Peyer's patch (tissue), 4 donors: ENCODE results near the gene MARS1. TPM values are rescaled to one million over a fixed set of nuclear protein-coding genes. Genes with fewer than 3 reads are reported as not detected.

Experiments
- DNase-seq, 3 donors: peaks; one replicate each; pipeline ENCODE4 v3.0.0-alpha.2; 2017 to 2019
- H3K27ac ChIP-seq, 4 donors: fragments of 200-600 bp; sonication (generic); one replicate each; pipeline ENCODE4 v1.5.1; 2016 to 2019
- H3K27me3 ChIP-seq, 2 donors: fragments of 200-600 bp; sonication (generic); one replicate each; pipeline ENCODE4 v1.5.1; 2019
- H3K36me3 ChIP-seq, 3 donors: fragments of 200-600 bp; sonication (generic); one replicate each; pipeline ENCODE4 v1.5.1; 2016 to 2019
- H3K4me1 ChIP-seq, 4 donors: fragments of 200-600 bp; sonication (generic); one replicate each; pipeline ENCODE4 v1.5.1; 2016 to 2019
- H3K4me3 ChIP-seq, 4 donors: fragments of 200-600 bp; sonication (generic); 1 replicate in 3 of 4; 2 replicates in 1 of 4; pipeline ENCODE4 v1.5.1; 2016 to 2019; ENCODE audit warnings: mild to moderate bottlenecking in 1 of 4
- H3K9me3 ChIP-seq, 4 donors: fragments of 200-600 bp; sonication (generic); one replicate each; pipeline ENCODE4 v1.5.1; 2016 to 2019; ENCODE audit warnings: mild to moderate bottlenecking in 1 of 4
- POLR2A ChIP-seq, 2 donors: fragments of 450-650 bp; IDR thresholded peaks; one replicate each; pipeline ENCODE4 v1.5.1; 2017; ENCODE audit warnings: antibody characterized with exemption in 2 of 2, mild to moderate bottlenecking in 2 of 2, moderate library complexity in 2 of 2
- total RNA-seq, 4 donors: library from RNA; depleted of rRNA; stranded (reverse); fragments of >200 nt; gene quantifications; one replicate each; pipeline ENCODE4 v1.1.0, GENCODE V29; 2016
- TF ChIP-seq, protein P1 (sequence below), 6 experiments: fragments of 450-650 bp in 4 of 6; fragments of 200-600 bp in 2 of 6; sonication (generic) in 1 of 6; IDR thresholded peaks; one replicate each; pipeline ENCODE4 v1.5.1; 2017 to 2019; ENCODE audit warnings: antibody characterized with exemption in 6 of 6, mild to moderate bottlenecking in 3 of 6, moderate library complexity in 1 of 6

The MARS1 gene
- total RNA-seq, 4 donors from 2014 or later, result 40.6 to 97.4 (median 63.5) TPM

DNA sequence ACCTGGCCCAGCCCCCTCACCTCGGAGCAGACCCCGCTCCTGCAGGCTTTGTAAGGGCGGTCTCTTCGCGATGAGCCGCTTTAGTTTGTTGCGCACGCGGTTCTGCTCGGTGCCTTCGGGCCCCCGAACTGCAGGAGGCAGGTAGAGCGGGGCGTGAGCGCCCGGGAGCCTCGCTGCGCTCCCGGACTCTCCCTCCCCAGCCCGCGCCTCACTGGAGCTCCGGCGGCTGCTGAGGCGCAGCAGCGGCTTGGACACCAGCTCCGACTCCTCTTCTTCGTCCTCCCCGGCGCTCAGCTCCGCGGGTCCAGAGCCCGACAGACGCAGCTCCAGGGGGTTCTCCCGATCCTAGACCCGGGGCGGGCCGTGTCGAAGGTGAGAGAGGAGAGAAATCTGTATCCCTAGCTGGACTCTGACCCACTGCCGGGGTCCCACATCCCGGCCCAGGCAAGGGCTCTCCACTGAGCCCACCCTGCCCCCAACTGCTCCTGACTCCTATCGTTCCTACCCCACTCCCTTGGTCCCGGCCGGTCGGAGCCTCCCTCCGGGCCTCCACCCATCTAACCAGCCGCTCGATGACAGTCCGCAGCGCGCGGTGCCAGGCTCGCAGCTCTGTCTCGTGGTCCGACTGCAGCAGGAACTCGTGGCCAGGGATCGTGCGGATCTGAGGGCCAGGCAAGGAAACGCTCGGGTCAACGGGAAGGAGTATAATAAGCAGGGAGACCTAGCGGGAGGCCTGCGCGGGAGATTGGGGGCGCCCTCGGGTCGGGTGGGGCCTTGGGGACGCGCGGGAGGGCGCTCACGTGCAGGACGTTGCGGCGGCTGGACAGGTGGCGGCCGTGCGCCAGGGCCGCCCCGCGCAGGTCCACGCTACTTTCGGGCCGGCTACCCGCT lies 12.4 kb upstream of the MARS1 start:
- Histone ChIP-seq H3K36me3 (peaks cover 0 to 9% (median 0%) of the 10 kb centered on the region in 3 donors), H3K27me3 (peaks cover 0 to 11% of the 10 kb centered on the region in 2 donors), H3K4me3 (peak overlapping the region; percentile 43 to 56 (median 46)), H3K27ac (peak overlapping the region in 3 of 4 donors; percentile 82 to 95 (median 87)), H3K4me1 (peaks cover 8 to 33% (median 27%) of the 10 kb centered on the region in 4 donors), H3K9me3 (no peaks in the 10 kb centered on the region)
- peak in 1 of 3 donors; percentile 59 for DNase-seq
- TF ChIP-seq, protein P1, sequence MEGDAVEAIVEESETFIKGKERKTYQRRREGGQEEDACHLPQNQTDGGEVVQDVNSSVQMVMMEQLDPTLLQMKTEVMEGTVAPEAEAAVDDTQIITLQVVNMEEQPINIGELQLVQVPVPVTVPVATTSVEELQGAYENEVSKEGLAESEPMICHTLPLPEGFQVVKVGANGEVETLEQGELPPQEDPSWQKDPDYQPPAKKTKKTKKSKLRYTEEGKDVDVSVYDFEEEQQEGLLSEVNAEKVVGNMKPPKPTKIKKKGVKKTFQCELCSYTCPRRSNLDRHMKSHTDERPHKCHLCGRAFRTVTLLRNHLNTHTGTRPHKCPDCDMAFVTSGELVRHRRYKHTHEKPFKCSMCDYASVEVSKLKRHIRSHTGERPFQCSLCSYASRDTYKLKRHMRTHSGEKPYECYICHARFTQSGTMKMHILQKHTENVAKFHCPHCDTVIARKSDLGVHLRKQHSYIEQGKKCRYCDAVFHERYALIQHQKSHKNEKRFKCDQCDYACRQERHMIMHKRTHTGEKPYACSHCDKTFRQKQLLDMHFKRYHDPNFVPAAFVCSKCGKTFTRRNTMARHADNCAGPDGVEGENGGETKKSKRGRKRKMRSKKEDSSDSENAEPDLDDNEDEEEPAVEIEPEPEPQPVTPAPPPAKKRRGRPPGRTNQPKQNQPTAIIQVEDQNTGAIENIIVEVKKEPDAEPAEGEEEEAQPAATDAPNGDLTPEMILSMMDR (IDR thresholded peaks at IDR 0.05), result no peak
- no peak for TF ChIP-seq POLR2A (IDR thresholded peaks at IDR 0.05)

DNA sequence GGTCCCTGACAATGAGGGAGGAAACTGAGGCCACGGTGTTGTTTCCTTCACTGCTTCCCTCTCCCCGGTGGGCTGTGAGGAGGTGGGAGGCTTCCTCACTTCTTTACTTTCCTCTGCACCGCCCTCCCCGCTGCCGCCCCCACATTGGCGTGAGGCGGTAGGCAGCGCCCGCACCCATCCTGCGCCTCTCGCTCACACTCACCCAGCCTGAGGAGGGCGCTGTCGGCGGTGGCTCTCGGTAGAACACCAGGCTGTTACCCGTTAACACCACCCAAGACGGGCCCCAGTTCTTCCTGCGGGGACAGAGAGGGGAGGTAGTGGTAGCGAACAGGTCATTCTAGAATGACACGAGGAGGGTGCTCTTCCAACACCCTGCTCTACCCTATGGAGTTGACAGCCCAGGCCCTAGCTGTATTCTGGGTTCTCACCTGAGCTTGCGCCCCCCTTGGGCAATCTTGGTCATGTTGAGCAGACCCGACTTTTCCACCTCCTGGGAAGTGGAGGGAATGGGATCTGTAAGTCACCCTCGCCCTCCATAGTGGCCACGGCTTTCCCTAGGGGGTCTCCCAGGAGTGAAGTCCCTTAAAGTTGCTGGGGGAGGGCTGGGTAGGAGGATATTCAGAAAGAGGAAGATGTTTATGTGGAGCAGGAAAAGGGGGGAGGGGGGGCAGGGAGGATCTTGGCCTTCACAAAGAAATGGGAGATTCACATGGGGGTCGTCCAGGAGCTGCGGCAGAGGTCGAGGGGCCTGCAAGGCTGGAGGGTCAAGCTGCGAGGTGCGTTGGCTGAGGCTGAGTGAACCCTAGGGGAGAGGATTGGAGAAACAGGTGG lies 11.5 kb upstream of the MARS1 start:
- Histone ChIP-seq H3K4me1 (peaks cover 8 to 36% (median 25%) of the 10 kb centered on the region in 4 donors), H3K9me3 (no peaks in the 10 kb centered on the region), H3K36me3 (peaks cover 0 to 9% (median 0%) of the 10 kb centered on the region in 3 donors), H3K4me3 (peak overlapping the region; percentile 43 to 56 (median 46)), H3K27me3 (peaks cover 0 to 11% of the 10 kb centered on the region in 2 donors), H3K27ac (peak overlapping the region; percentile 78 to 95 (median 84))
- TF ChIP-seq, protein P1 (IDR thresholded peaks at IDR 0.05), result peak in 5 of 6 experiments; percentile 20 to 47 (median 28)
- TF ChIP-seq POLR2A (IDR thresholded peaks at IDR 0.05), result no peak
- peak; percentile 52 to 72 (median 69) for DNase-seq

DNA sequence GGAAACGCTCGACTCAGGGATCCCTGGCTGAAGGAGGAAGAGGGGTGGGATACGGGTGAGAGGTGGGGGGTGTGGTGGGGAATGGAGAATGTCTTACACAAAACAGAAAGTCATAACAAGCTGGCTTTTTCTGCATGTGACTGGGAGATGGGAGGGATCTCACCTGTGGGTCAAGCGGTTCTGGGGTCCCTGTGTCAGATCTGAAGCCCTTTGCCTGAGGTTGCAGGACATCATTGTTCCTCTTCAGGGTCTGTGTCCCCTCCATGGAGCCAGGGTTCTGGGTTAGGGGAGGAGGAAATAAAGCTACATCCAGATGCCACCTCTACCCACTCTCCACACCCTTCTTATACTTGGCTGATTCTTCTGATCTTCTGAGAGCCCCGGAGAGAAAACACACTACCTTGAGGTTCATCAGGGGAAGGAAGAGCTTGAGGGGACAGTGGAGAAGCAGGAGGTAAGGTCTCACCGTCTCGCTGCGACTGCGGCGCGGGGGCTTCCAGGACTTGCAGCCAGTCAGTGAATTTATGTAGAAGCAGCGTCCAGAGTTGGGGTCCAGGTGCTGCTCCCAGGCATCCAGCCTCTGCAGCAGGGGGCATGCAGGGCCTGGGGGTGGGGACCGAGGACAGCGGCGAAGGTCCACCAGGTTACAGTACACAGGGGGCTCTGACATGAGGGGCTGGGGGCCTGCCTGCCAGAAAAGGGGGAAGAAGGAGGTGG lies 10.7 kb upstream of the MARS1 start:
- peaks cover 4 to 36% (median 22%) of the 10 kb centered on the region in 4 donors for H3K4me1 ChIP-seq
- peaks cover 0 to 5% (median 0%) of the 10 kb centered on the region in 3 donors for H3K36me3 ChIP-seq
- DNase-seq, result peak in 1 of 3 donors; percentile 45
- no peaks in the 10 kb centered on the region for H3K9me3 ChIP-seq
- H3K4me3 ChIP-seq, result peak overlapping the region; percentile 43 to 56 (median 46)
- TF ChIP-seq, protein P1 (IDR thresholded peaks at IDR 0.05), result no peak
- no peak for TF ChIP-seq POLR2A (IDR thresholded peaks at IDR 0.05)
- peaks cover 0 to 11% of the 10 kb centered on the region in 2 donors for H3K27me3 ChIP-seq
- peak overlapping the region; percentile 78 to 95 (median 84) for H3K27ac ChIP-seq

DNA sequence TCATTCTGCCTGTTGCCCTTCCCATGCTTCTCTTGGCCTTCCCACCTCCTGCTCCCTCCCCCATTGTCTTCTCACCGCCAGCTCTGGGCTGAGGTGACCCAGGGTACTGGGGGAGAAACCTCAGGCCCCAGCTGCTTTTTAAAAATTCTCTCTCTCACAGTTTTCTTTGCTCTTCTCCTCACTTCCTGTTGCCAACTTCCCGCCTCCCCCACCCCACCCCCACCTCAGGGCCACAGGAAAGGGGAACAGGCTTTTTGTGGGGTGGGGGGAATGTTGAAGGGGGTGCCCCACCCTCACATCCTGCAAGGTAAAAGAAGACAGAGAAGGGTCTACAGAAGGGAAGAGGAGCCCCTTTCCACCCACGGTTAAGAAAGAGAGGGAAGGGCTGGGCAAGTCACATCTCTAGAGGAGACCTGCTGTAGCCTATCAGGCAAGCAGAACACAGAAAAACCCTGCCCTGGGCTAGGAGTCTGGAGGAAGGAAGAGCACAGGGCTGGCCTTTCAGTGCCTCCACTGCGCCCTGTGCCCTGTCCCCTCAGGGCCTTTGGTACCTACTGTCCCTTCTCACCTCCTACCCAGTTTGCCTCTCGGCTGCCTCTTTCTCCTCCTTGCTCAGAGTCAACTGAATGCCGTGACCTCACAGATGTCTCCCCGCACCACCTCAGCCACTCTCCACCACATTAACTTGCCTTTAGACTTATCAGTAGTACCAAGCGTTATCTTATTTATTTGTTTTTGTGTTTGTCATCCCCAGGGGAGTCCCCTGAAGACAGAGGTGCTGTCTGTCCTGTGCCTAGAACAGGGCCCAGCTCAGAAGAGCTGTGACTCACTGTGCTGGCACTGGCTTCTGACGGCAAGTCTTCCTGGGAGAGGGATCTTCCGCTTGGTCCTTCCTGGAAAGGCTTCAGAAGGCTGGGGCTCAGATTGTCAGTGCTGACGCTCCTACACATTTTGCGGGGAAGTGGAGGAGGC lies 9.9 kb upstream of the MARS1 start:
- H3K4me3 ChIP-seq, result peak overlapping the region; percentile 43 to 56 (median 46)
- peaks cover 0 to 11% of the 10 kb centered on the region in 2 donors for H3K27me3 ChIP-seq

More for the DNA sequence above, 9.9 kb upstream of the MARS1 start:
- no peak for TF ChIP-seq POLR2A (IDR thresholded peaks at IDR 0.05)
- TF ChIP-seq, protein P1 (IDR thresholded peaks at IDR 0.05), result no peak
- DNase-seq, result peak in 2 of 3 donors; percentile 51 to 70
- Histone ChIP-seq H3K9me3 (no peaks in the 10 kb centered on the region), H3K27ac (peak overlapping the region; percentile 78 to 95 (median 84)), H3K36me3 (peaks cover 0 to 5% (median 0%) of the 10 kb centered on the region in 3 donors), H3K4me1 (peaks cover 4 to 36% (median 22%) of the 10 kb centered on the region in 4 donors)
